CD14-positive monocyte (primary cell): Measurements from ENCODE around the gene LRP2BP. TPM values are rescaled to one million over a fixed set of nuclear protein-coding genes. Genes with fewer than 3 reads are reported as not detected.

Source experiments
- DNase-seq, 3 donors: peaks; one replicate each; pipeline ENCODE4 v3.0.0-alpha.2; 2011 to 2022
- H2AFZ ChIP-seq: 2 replicates; pipeline ENCODE4 v1.6.0; 2012; ENCODE audit warnings: mild to moderate bottlenecking, low read depth, low read length, inconsistent platforms; ENCODE audit not compliant: insufficient read depth, poor library complexity, severe bottlenecking
- H3K27ac ChIP-seq, 2 donors: 1 replicate in 1 of 2; 2 replicates in 1 of 2; pipeline ENCODE4 v1.5.1; 2012 to 2013; ENCODE audit warnings: low read length in 2 of 2, control low read depth in 1 of 2, inconsistent platforms in 1 of 2, low read depth in 1 of 2, mild to moderate bottlenecking in 1 of 2
- H3K27me3 ChIP-seq, 2 donors: one replicate each; pipeline versions ENCODE4 v1.6.0 to v1.6.1; 2011 to 2013; ENCODE audit warnings: low read length in 2 of 2; ENCODE audit not compliant: control insufficient read depth in 2 of 2, insufficient read depth in 2 of 2
- H3K36me3 ChIP-seq, 2 donors: replicated peaks in 1 of 2; 1 replicate in 1 of 2; 2 replicates in 1 of 2; pipeline versions ENCODE4 v1.5.1 to v1.6.1; 2012 to 2013; ENCODE audit warnings: low read length in 2 of 2, control low read depth in 1 of 2, inconsistent platforms in 1 of 2, mild to moderate bottlenecking in 1 of 2; ENCODE audit not compliant: insufficient read depth in 2 of 2, control insufficient read depth in 1 of 2
- H3K4me1 ChIP-seq, 2 donors: 1 replicate in 1 of 2; 2 replicates in 1 of 2; pipeline versions ENCODE4 v1.5.1 to v1.6.1; 2012 to 2013; ENCODE audit warnings: low read length in 2 of 2, control low read depth in 1 of 2, inconsistent platforms in 1 of 2, mild to moderate bottlenecking in 1 of 2, moderate library complexity in 1 of 2; ENCODE audit not compliant: insufficient read depth in 2 of 2, control insufficient read depth in 1 of 2
- H3K4me2 ChIP-seq: replicated peaks from 2 replicates; pipeline ENCODE3; 2012; ENCODE audit warnings: low read length, moderate library complexity, mild to moderate bottlenecking; ENCODE audit not compliant: poor library complexity, severe bottlenecking; ENCODE audit errors: extremely low read depth
- H3K4me3 ChIP-seq, 3 experiments: fragments of 200-600 bp in 1 of 3; sonication (generic) in 1 of 3; replicated peaks in 1 of 3; 1 replicate in 2 of 3; 2 replicates in 1 of 3; pipeline ENCODE4 v1.5.1; 2011 to 2013; ENCODE audit warnings: low read length in 3 of 3, mild to moderate bottlenecking in 3 of 3, control low read depth in 2 of 3, low read depth in 2 of 3, inconsistent platforms in 1 of 3, moderate library complexity in 1 of 3
- H3K79me2 ChIP-seq: 2 replicates; pipeline ENCODE4 v1.6.0; 2012; ENCODE audit warnings: mild to moderate bottlenecking, control low read depth, inconsistent platforms, low read length, moderate library complexity; ENCODE audit not compliant: insufficient read depth
- H3K9ac ChIP-seq: 2 replicates; pipeline ENCODE4 v1.6.0; 2017; ENCODE audit warnings: low read length, mild to moderate bottlenecking; ENCODE audit not compliant: insufficient read depth, poor library complexity, severe bottlenecking
- H3K9me3 ChIP-seq, 2 donors: replicated peaks in 1 of 2; 1 replicate in 1 of 2; 2 replicates in 1 of 2; pipeline versions ENCODE4 v1.5.1 to v1.6.1; 2012 to 2013; ENCODE audit warnings: low read length in 2 of 2, control low read depth in 1 of 2; ENCODE audit not compliant: control insufficient read depth in 1 of 2, insufficient read depth in 1 of 2
- H4K20me1 ChIP-seq: 2 replicates; pipeline ENCODE4 v1.6.0; 2012; ENCODE audit warnings: mild to moderate bottlenecking, low read length, control low read depth, moderate library complexity; ENCODE audit not compliant: insufficient read depth
- H3K27ac Mint-ChIP-seq, 7 donors: one replicate each; pipeline ENCODE4 v1.8.0; 2020; ENCODE audit warnings: mild to moderate bottlenecking in 7 of 7, mixed read lengths in 7 of 7, moderate library complexity in 6 of 7, inconsistent platforms in 2 of 7
- H3K27me3 Mint-ChIP-seq, 3 donors: one replicate each; pipeline ENCODE4 v1.8.0; 2021 to 2022; ENCODE audit warnings: low read depth in 3 of 3, mild to moderate bottlenecking in 3 of 3, mixed read lengths in 3 of 3, moderate library complexity in 3 of 3, inconsistent platforms in 1 of 3
- H3K36me3 Mint-ChIP-seq, 2 donors: one replicate each; pipeline ENCODE4 v1.8.0; 2020; ENCODE audit warnings: mixed read lengths in 2 of 2, inconsistent platforms in 1 of 2, mild to moderate bottlenecking in 1 of 2
- H3K4me1 Mint-ChIP-seq: one replicate; pipeline ENCODE4 v1.8.0; 2020; ENCODE audit warnings: mild to moderate bottlenecking, mixed read lengths
- H3K4me3 Mint-ChIP-seq, 2 donors: one replicate each; pipeline ENCODE4 v1.8.0; 2020; ENCODE audit warnings: mild to moderate bottlenecking in 2 of 2, mixed read lengths in 2 of 2, moderate library complexity in 1 of 2
- H3K9me3 Mint-ChIP-seq, 7 donors: one replicate each; pipeline ENCODE4 v1.8.0; 2020 to 2022; ENCODE audit warnings: mixed read lengths in 7 of 7, mild to moderate bottlenecking in 6 of 7, moderate library complexity in 6 of 7, inconsistent platforms in 2 of 7
- CTCF ChIP-seq: fragments of 200-600 bp; IDR thresholded peaks from one replicate; pipeline ENCODE4 v1.8.0; 2022; ENCODE audit warnings: antibody characterized with exemption, mild to moderate bottlenecking
- WGBS: methylation state at CpG from one replicate; pipeline ENCODE4 v1.1.5; 2013; ENCODE audit warnings: missing lambda C conversion rate; ENCODE audit not compliant: insufficient coverage; 5-methylcytosine and 5-hydroxymethylcytosine counted together
- intact Hi-C, 2 donors: fragments of 100-400 bp; cut with micrococcal nuclease; formaldehyde crosslinking; loops; one replicate each; pipeline versions ENCODE4 v1.15.0 to v1.15.1; 2023
- polyA plus RNA-seq, 3 donors: library from polyadenylated mRNA; depleted of rRNA in 1 of 3; unstranded in 2 of 3; stranded (reverse) in 1 of 3; fragments of 300-500 nt in 2 of 3; fragments of >200 nt in 1 of 3; fragmentation: Illumina TruSeq in 2 of 3; gene quantifications; 1 replicate in 2 of 3; 2 replicates in 1 of 3; pipeline ENCODE4 v1.2.3, GENCODE V29; 2012 to 2021

Gene LRP2BP
- polyA plus RNA-seq, 3 donors, result 0.04 to 0.10 (median 0.09) TPM

GRCh38 chr4:185361872-185362271 lies 33.9 kb downstream of the LRP2BP start:
- Histone ChIP-seq H3K4me1 (no peaks in the 10 kb centered on the region), H3K9ac (no peak overlapping the region), H3K79me2 (no peaks in the 10 kb centered on the region), H4K20me1 (no peaks in the 10 kb centered on the region), H3K4me2 (no peak overlapping the region), H3K27ac (no peak overlapping the region), H2AFZ (no peak overlapping the region), H3K27me3 (no peaks in the 10 kb centered on the region), H3K4me3 (no peak overlapping the region), H3K9me3 (no peaks in the 10 kb centered on the region), H3K36me3 (no peaks in the 10 kb centered on the region)
- Mint-ChIP-seq H3K36me3 (no peaks in the 10 kb centered on the region), H3K4me1 (no peaks in the 10 kb centered on the region), H3K9me3 (peaks cover 0 to 2% (median 0%) of the 10 kb centered on the region in 7 donors), H3K4me3 (no peak overlapping the region), H3K27ac (no peak overlapping the region), H3K27me3 (peaks cover 0 to 7% (median 3%) of the 10 kb centered on the region in 3 donors)
- WGBS, result 100% methylated on average over 3 of the region's 3 CpGs
- intact Hi-C loops, result no loop called here
- no peak for TF ChIP-seq CTCF
- no peak for DNase-seq

GRCh38 chr4:185359767-185360446 lies 35.8 kb downstream of the LRP2BP start:
- Histone ChIP-seq H3K4me1 (no peaks in the 10 kb centered on the region), H4K20me1 (no peaks in the 10 kb centered on the region), H3K27ac (no peak overlapping the region), H3K36me3 (no peaks in the 10 kb centered on the region), H3K9ac (no peak overlapping the region), H3K27me3 (no peaks in the 10 kb centered on the region), H3K79me2 (no peaks in the 10 kb centered on the region), H3K4me2 (no peak overlapping the region), H2AFZ (no peak overlapping the region), H3K4me3 (no peak overlapping the region), H3K9me3 (no peaks in the 10 kb centered on the region)
- DNase-seq, result no peak
- WGBS, result 100% methylated on average over 6 of the region's 8 CpGs
- H3K4me3 Mint-ChIP-seq, result no peak overlapping the region
- intact Hi-C loops, result no loop called here
- H3K4me1 Mint-ChIP-seq, result no peaks in the 10 kb centered on the region
- no peak for TF ChIP-seq CTCF
- H3K9me3 Mint-ChIP-seq, result peaks cover 0 to 2% (median 0%) of the 10 kb centered on the region in 7 donors
- peaks cover 0 to 8% (median 3%) of the 10 kb centered on the region in 3 donors for H3K27me3 Mint-ChIP-seq
- no peaks in the 10 kb centered on the region for H3K36me3 Mint-ChIP-seq
- H3K27ac Mint-ChIP-seq, result no peak overlapping the region
